ENCODE data around the gene MSI2.

DNA sequence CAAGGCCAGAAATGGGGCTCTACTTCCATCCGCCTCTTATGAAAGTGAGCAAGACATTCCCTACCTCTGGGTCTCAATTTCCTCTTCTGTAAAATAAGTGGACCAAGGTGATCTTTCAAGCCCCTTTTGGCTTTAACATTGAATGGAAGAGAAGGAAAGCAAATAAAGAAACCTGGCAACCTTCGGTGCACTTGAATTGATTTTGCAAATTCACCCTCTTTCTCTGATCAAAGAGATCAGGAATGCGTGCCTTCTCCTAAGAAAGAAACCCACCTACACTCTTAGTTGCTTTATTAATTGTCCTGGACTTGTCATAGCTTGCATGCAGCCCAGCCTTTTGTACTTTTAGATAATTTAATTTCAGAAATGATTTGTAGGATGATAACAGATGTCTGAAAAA, 3.0 kb downstream of the MSI2 start:
- no peak for TF ChIP-seq FOXK2 (IDR thresholded peaks at IDR 0.05)
- no peak for TF ChIP-seq SP1 (IDR thresholded peaks at IDR 0.05)

All from HEK293T (cell line).